ENCODE data around the gene BSDC1. TPM values are rescaled to one million over a fixed set of nuclear protein-coding genes. Genes with fewer than 3 reads are reported as not detected.
"Not testable (repeated sequence)": the region's sequence is repeated elsewhere in the genome, so short reads cannot be mapped to it uniquely, and the experiment has no call there.

Gene BSDC1
- total and polyA plus RNA-seq, 11 donors, result 25.1 to 53.2 (median 44.5) TPM

- intact Hi-C loops (cut with DNase I), result no loop called here
- DNase-seq, result no peak
- 83 to 98% (median 93%) methylated on average over 1 of the region's 1 CpG for WGBS, 4 donors
- TF ChIP-seq, protein P1, sequence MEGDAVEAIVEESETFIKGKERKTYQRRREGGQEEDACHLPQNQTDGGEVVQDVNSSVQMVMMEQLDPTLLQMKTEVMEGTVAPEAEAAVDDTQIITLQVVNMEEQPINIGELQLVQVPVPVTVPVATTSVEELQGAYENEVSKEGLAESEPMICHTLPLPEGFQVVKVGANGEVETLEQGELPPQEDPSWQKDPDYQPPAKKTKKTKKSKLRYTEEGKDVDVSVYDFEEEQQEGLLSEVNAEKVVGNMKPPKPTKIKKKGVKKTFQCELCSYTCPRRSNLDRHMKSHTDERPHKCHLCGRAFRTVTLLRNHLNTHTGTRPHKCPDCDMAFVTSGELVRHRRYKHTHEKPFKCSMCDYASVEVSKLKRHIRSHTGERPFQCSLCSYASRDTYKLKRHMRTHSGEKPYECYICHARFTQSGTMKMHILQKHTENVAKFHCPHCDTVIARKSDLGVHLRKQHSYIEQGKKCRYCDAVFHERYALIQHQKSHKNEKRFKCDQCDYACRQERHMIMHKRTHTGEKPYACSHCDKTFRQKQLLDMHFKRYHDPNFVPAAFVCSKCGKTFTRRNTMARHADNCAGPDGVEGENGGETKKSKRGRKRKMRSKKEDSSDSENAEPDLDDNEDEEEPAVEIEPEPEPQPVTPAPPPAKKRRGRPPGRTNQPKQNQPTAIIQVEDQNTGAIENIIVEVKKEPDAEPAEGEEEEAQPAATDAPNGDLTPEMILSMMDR (IDR thresholded peaks at IDR 0.05), result no peak
- no peak for TF ChIP-seq POLR2A (IDR thresholded peaks at IDR 0.05)
- no peak overlapping the region for H3K27ac ChIP-seq
- peaks cover under 1 to 47% (median 28%) of the 10 kb centered on the region in 12 donors for H3K4me1 ChIP-seq
- H3K9me3 ChIP-seq, result no peaks in the 10 kb centered on the region
- ATAC-seq, result no peak
- no peak overlapping the region for H3K4me3 ChIP-seq
- no peaks in the 10 kb centered on the region for H3K27me3 ChIP-seq
- H3K36me3 ChIP-seq, result peaks cover 0 to 3% (median 0%) of the 10 kb centered on the region in 9 donors
These were observed 37.8 kb downstream of the BSDC1 start for GRCh38 chr1:32356478-32356877.

DNA sequence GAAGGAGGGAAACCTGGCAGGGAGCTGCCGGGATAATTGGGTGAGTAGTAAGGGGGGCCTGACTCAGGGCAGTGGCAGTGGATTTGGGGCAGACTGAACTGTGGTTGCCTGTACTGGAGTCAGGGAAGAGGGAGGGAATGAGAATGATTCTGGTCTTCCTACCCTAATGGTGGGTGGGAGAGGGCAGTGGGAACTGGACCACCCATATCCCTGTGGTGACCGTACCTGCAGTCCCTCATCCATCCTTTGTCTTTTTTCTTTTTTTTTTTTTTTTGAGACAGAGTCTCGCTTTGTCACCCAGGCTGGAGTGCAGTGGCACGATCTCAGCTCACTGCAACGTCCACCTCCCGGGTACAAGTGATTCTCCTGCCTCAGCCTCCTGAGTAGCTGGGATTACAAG, 38.5 kb downstream of the BSDC1 start:
- ATAC-seq; H3K9me3 ChIP-seq; H3K27me3 ChIP-seq; H3K27ac ChIP-seq; intact Hi-C loops (cut with DNase I); DNase-seq; H3K4me3 ChIP-seq; H3K36me3 ChIP-seq: not testable (repeated sequence)
- WGBS, 4 donors, result 89 to 98% (median 93%) methylated on average over 6 of the region's 6 CpGs
- H3K4me1 ChIP-seq, result peaks cover 0 to 45% (median 29%) of the 10 kb centered on the region in 12 donors

GRCh38 chr1:32353886-32354570, 40.2 kb downstream of the BSDC1 start:
- WGBS, 4 donors, result 25 to 35% (median 27%) methylated on average over 2 of the region's 2 CpGs
- Histone ChIP-seq H3K27ac (peak overlapping the region in 11 of 12 donors; percentile 60 to 99 (median 93)), H3K4me3 (no peak overlapping the region), H3K9me3 (peaks cover 0 to 4% (median 0%) of the 10 kb centered on the region in 12 donors), H3K4me1 (peaks cover 0 to 54% (median 33%) of the 10 kb centered on the region in 12 donors), H3K27me3 (no peaks in the 10 kb centered on the region), H3K36me3 (no peaks in the 10 kb centered on the region)
- intact Hi-C loops (cut with DNase I), result loop anchor here in 1 of 10 donors (5.0 kb wide), 1 partner anchor 38 kb away; the partner anchor contains the start of gene BSDC1
- DNase-seq, result peak in 4 of 5 donors; percentile 51 to 75 (median 62)
- no peak for TF ChIP-seq POLR2A (IDR thresholded peaks at IDR 0.05)
- TF ChIP-seq, protein P1 (IDR thresholded peaks at IDR 0.05), result no peak
- peak in 2 of 4 donors; percentile 5 to 11 for ATAC-seq

DNA sequence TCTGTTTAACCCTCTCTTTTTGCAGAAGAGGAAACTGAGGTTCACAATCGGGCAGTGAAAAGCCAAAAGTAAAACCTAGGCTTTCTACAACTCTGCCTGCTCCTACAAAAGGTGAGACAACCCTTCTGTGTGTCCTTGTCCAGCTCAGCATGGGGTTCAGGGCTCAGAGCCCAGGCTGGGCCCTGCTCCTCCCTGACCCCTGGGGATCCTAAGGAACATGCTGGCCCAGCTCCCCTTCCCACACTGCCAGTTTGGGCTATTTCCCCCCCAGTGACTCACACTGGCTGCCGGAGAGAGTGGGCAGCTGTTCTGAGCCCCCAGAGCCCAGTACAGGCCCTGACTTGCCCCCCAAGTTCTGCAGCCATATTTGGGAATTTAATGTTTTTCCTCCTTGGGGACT, 40.8 kb downstream of the BSDC1 start:
- 65 to 71% (median 68%) methylated on average over 2 of the region's 2 CpGs for WGBS, 4 donors
- peak overlapping the region in 1 of 12 donors; percentile 7 for H3K4me3 ChIP-seq
- H3K36me3 ChIP-seq, result no peaks in the 10 kb centered on the region
- DNase-seq (no peak), ATAC-seq (no peak)
- intact Hi-C loops (cut with DNase I), result loop anchor here in 1 of 10 donors (5.0 kb wide), 1 partner anchor 39 kb away; the partner anchor contains the start of gene BSDC1
- peaks cover 0 to 58% (median 35%) of the 10 kb centered on the region in 12 donors for H3K4me1 ChIP-seq
- H3K27me3 ChIP-seq, result no peaks in the 10 kb centered on the region
- TF ChIP-seq POLR2A (IDR thresholded peaks at IDR 0.05), result no peak
- TF ChIP-seq, protein P1 (IDR thresholded peaks at IDR 0.05), result no peak
- peak overlapping the region in 11 of 12 donors; percentile 60 to 99 (median 93) for H3K27ac ChIP-seq
- H3K9me3 ChIP-seq, result peaks cover 0 to 4% (median 0%) of the 10 kb centered on the region in 12 donors

All from heart left ventricle (tissue), 16 donors.